ENCODE data around the gene TARDBP.
"Not testable (repeated sequence)": the region's sequence is repeated elsewhere in the genome, so short reads cannot be mapped to it uniquely, and the experiment has no call there.

DNA sequence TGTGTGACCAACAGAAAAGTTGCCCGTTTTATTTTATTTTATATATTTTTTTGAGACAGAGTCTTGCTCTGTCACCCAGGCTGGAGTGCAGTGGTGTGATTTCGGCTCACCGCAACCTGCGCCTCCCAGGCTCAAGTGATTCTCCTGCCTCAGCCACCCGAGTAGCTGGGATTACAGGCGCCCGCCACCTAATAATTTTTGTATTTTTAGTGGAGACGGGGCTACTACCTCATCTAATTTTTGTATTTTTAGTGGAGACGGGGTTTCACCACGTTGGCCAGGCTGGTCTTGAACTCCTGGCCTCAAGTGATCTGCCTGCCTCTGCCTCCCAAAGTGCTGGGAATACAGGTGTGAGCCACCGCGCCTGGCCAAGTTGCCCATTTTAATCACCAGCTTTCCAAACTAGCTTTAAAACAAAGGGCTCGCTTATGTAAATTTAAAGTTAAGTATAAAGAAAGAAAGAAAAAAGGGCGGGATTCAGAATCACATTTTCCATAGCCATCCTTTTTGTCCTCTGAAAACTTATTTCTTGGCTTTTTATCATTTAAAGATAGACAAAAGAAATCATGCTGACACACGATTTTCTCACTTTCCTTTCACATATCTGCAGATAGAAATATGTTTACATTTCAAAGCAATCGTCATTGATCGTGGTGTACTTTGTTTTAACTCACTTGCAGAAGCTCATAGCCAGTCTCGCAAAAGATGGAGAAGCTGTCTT is 24.7 kb downstream of the TARDBP start:
- TF ChIP-seq, protein P1, sequence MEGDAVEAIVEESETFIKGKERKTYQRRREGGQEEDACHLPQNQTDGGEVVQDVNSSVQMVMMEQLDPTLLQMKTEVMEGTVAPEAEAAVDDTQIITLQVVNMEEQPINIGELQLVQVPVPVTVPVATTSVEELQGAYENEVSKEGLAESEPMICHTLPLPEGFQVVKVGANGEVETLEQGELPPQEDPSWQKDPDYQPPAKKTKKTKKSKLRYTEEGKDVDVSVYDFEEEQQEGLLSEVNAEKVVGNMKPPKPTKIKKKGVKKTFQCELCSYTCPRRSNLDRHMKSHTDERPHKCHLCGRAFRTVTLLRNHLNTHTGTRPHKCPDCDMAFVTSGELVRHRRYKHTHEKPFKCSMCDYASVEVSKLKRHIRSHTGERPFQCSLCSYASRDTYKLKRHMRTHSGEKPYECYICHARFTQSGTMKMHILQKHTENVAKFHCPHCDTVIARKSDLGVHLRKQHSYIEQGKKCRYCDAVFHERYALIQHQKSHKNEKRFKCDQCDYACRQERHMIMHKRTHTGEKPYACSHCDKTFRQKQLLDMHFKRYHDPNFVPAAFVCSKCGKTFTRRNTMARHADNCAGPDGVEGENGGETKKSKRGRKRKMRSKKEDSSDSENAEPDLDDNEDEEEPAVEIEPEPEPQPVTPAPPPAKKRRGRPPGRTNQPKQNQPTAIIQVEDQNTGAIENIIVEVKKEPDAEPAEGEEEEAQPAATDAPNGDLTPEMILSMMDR (conservative IDR thresholded peaks at IDR 0.05), result not testable (repeated sequence)
- not testable (repeated sequence) for TF ChIP-seq ZFX (IDR thresholded peaks at IDR 0.05)
